ENCODE results near the gene EEF1E1. TPM values are rescaled to one million over a fixed set of nuclear protein-coding genes. Genes with fewer than 3 reads are reported as not detected.

Gene EEF1E1
- total and polyA plus RNA-seq, 2 experiments from 2014 or later: 11.5 to 87.8 TPM

DNA sequence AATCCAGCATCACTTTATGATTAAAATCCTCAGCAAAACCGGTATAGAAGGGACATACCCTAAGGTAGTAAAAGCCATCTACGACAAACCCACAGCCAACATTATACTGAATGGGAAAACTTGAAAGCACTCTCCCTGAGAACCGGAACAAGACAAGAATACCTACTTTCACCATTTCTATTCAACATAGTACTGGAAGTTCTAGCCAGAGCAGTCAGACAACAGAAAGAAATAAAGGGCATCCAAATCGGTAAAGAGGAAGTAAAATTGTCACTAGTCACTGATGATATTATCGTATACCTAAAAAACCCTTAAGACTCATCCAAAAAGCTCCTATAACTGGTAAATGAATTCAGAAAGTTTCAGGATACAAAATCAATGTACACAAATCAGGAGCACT lies 71.4 kb downstream of the EEF1E1 start:
- no peak overlapping the region for H3K27ac ChIP-seq
- TF ChIP-seq CTCF (IDR thresholded peaks at IDR 0.05; ENCODE audit: low read depth, low read length): no peak
- no peaks in the 10 kb centered on the region for H3K27me3 ChIP-seq
- no peaks in the 10 kb centered on the region for H3K4me1 ChIP-seq (ENCODE audit: low read depth)
- H3K9me3 ChIP-seq (ENCODE audit: low read depth): no peaks in the 10 kb centered on the region
- no peaks in the 10 kb centered on the region for H3K36me3 ChIP-seq
- no peak for DNase-seq (ENCODE audit: low read depth in 1 of 2, low spot score in 1 of 2)
- H3K4me3 ChIP-seq: no peak overlapping the region

Other genes with a start within 250 kb of the EEF1E1 start
- 73.1 and 104 TPM in 2 replicates for gene TXNDC5, start 191.8 kb downstream of the EEF1E1 start, total RNA-seq
- gene TXNDC5, start 191.8 kb downstream of the EEF1E1 start, polyA plus RNA-seq: 86.1 and 111 TPM in 2 replicates
- 10.2 and 12.0 TPM in 2 replicates for gene BLOC1S5, start 38.2 kb downstream of the EEF1E1 start, total RNA-seq
- 10.8 and 14.9 TPM in 2 replicates for gene BLOC1S5, start 38.2 kb downstream of the EEF1E1 start, polyA plus RNA-seq

All from cardiac muscle cell (in vitro differentiated cells and primary cell).